Stimulated activated CD4-positive, alpha-beta T cell treated with anti-CD3 and anti-CD28 coated beads, Interleukin-2, amount 100 ng/mL, for 48 hours (primary cell): Measurements from ENCODE around the gene ABHD14A.

Experiments
- DNase-seq, 2 donors: peaks; one replicate each; pipeline ENCODE4 v3.0.0-alpha.2; 2020

Gene ABHD14A

GRCh38 chr3:51941798-51942602 is 32.9 kb upstream of the ABHD14A start, which contains the start of the genes PARP3 and RRP9:
TSS of gene PARP3 (plus strand) at chr3:51942363. CDS start at chr3:51943356, 993 bp downstream.
TSS of gene RRP9 (minus strand) at chr3:51941904. CDS start at chr3:51941867, 37 bp downstream.
- DNase-seq = peak; percentile 98 to 99

GRCh38 chr3:51942603-51943450 is 32.0 kb upstream of the ABHD14A start:
- DNase-seq = peak; percentile 37 to 52

- DNase-seq = no peak
These were observed 31.1 kb upstream of the ABHD14A start for GRCh38 chr3:51943451-51944391.

GRCh38 chr3:51944451-51945021 is 30.3 kb upstream of the ABHD14A start:
- no peak for DNase-seq

- no peak for DNase-seq
These were observed 29.6 kb upstream of the ABHD14A start for GRCh38 chr3:51945031-51945840.

GRCh38 chr3:51945926-51946705 is 28.7 kb upstream of the ABHD14A start:
- no peak for DNase-seq

- no peak for DNase-seq
These were observed 28.1 kb upstream of the ABHD14A start for GRCh38 chr3:51946796-51947195.

- no peak for DNase-seq
These were observed 27.5 kb upstream of the ABHD14A start for GRCh38 chr3:51947215-51947900.

GRCh38 chr3:51948016-51948580 is 26.8 kb upstream of the ABHD14A start:
- DNase-seq = no peak

GRCh38 chr3:51949121-51949520 is 25.7 kb upstream of the ABHD14A start:
- DNase-seq = no peak

- no peak for DNase-seq
These were observed 24.0 kb upstream of the ABHD14A start for GRCh38 chr3:51950899-51951298.

- no peak for DNase-seq
These were observed 21.4 kb upstream of the ABHD14A start for GRCh38 chr3:51953445-51953844.

GRCh38 chr3:51954105-51954504 is 20.8 kb upstream of the ABHD14A start:
- no peak for DNase-seq

GRCh38 chr3:51954713-51955112 is 20.2 kb upstream of the ABHD14A start:
- DNase-seq = no peak

GRCh38 chr3:51955175-51955892 is 19.5 kb upstream of the ABHD14A start, which contains the start of gene GPR62:
TSS of gene GPR62 (plus strand) at chr3:51955381. CDS start at chr3:51955653, 272 bp downstream.
- DNase-seq = no peak

GRCh38 chr3:51955893-51956770 is 18.7 kb upstream of the ABHD14A start:
- peak in 1 of 2 donors; percentile 36 for DNase-seq

- no peak for DNase-seq
These were observed 17.2 kb upstream of the ABHD14A start for GRCh38 chr3:51957520-51958205.
